ENCODE results near the gene PERCC1.

DNA sequence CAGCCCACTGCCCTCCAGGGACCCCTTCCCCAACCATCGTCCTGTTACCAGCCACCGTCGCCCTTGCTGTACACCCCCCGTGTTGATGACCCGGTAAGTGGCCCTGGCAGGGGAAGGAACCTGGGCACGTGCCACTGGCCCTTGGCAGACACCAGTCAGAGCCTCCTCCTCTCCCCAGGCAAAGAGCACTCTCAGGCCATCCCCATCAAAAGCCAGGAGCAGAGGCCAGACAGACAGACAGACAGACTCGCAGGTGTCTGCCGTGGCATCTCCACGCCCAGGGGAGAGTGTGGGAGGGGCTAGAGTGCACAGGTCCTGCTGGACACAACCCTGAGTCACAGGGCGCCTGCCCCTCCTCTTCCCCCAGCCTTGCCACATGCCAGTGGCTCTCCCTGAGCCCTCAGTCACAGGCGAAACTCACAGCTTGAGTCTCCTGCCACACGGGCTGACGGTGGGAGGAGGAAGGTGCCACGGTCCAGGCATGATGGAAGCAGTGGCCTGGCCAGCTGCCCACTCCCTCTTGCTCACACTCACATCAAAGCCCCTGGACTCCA lies 36.2 kb downstream of the PERCC1 start:
- TF ChIP-seq, protein P1, sequence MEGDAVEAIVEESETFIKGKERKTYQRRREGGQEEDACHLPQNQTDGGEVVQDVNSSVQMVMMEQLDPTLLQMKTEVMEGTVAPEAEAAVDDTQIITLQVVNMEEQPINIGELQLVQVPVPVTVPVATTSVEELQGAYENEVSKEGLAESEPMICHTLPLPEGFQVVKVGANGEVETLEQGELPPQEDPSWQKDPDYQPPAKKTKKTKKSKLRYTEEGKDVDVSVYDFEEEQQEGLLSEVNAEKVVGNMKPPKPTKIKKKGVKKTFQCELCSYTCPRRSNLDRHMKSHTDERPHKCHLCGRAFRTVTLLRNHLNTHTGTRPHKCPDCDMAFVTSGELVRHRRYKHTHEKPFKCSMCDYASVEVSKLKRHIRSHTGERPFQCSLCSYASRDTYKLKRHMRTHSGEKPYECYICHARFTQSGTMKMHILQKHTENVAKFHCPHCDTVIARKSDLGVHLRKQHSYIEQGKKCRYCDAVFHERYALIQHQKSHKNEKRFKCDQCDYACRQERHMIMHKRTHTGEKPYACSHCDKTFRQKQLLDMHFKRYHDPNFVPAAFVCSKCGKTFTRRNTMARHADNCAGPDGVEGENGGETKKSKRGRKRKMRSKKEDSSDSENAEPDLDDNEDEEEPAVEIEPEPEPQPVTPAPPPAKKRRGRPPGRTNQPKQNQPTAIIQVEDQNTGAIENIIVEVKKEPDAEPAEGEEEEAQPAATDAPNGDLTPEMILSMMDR (IDR thresholded peaks at IDR 0.05) = no peak
- TF ChIP-seq POLR2A (IDR thresholded peaks at IDR 0.05) = no peak

All from lower leg skin (tissue), 3 donors.